Measurements from ENCODE around the gene SORBS1.

SORBS1 gene

GRCh38 chr10:95457319-95457886, 103.8 kb downstream of the SORBS1 start:
- DNase-seq = no peak

GRCh38 chr10:95456516-95456915, 104.7 kb downstream of the SORBS1 start:
- no peak for DNase-seq

- no peak for DNase-seq
Measured at GRCh38 chr10:95454940-95455339, 106.2 kb downstream of the SORBS1 start.

- DNase-seq = no peak
Measured at GRCh38 chr10:95454356-95454755, 106.8 kb downstream of the SORBS1 start.

- DNase-seq = no peak
Measured at GRCh38 chr10:95451568-95452524, 109.3 kb downstream of the SORBS1 start.

GRCh38 chr10:95451150-95451549, 110.0 kb downstream of the SORBS1 start:
- DNase-seq = no peak

- no peak for DNase-seq
Measured at GRCh38 chr10:95450188-95450587, 111.0 kb downstream of the SORBS1 start.

- DNase-seq = peak; percentile 71
Measured at GRCh38 chr10:95447685-95448084, 113.5 kb downstream of the SORBS1 start.

- DNase-seq = no peak
Measured at GRCh38 chr10:95445837-95446486, 115.2 kb downstream of the SORBS1 start.

- DNase-seq = no peak
Measured at GRCh38 chr10:95445223-95445836, 115.8 kb downstream of the SORBS1 start.

GRCh38 chr10:95444792-95445191, 116.4 kb downstream of the SORBS1 start:
- no peak for DNase-seq

- DNase-seq = no peak
Measured at GRCh38 chr10:95443636-95444035, 117.5 kb downstream of the SORBS1 start.

GRCh38 chr10:95442341-95442740, 118.8 kb downstream of the SORBS1 start:
- no peak for DNase-seq

- no peak for DNase-seq
Measured at GRCh38 chr10:95441547-95441923, 119.6 kb downstream of the SORBS1 start.

- no peak for DNase-seq
Measured at GRCh38 chr10:95440756-95441546, 120.2 kb downstream of the SORBS1 start.

- no peak for DNase-seq
Measured at GRCh38 chr10:95440038-95440725, 121.0 kb downstream of the SORBS1 start.

- no peak for DNase-seq
Measured at GRCh38 chr10:95438781-95439180, 122.4 kb downstream of the SORBS1 start.

GRCh38 chr10:95437669-95438068, 123.5 kb downstream of the SORBS1 start:
- no peak for DNase-seq

- DNase-seq = no peak
Measured at GRCh38 chr10:95435548-95436279, 125.5 kb downstream of the SORBS1 start.

GRCh38 chr10:95434583-95434982, 126.6 kb downstream of the SORBS1 start:
- no peak for DNase-seq

GRCh38 chr10:95431900-95432342, 129.2 kb downstream of the SORBS1 start:
- DNase-seq = no peak

Data from right forelimb (tissue), 1 donor.